Measurements from ENCODE around the gene B3GLCT.

GRCh38 chr13:31322026-31322425 lies 122.3 kb downstream of the B3GLCT start:
- TF ChIP-seq, protein P1, sequence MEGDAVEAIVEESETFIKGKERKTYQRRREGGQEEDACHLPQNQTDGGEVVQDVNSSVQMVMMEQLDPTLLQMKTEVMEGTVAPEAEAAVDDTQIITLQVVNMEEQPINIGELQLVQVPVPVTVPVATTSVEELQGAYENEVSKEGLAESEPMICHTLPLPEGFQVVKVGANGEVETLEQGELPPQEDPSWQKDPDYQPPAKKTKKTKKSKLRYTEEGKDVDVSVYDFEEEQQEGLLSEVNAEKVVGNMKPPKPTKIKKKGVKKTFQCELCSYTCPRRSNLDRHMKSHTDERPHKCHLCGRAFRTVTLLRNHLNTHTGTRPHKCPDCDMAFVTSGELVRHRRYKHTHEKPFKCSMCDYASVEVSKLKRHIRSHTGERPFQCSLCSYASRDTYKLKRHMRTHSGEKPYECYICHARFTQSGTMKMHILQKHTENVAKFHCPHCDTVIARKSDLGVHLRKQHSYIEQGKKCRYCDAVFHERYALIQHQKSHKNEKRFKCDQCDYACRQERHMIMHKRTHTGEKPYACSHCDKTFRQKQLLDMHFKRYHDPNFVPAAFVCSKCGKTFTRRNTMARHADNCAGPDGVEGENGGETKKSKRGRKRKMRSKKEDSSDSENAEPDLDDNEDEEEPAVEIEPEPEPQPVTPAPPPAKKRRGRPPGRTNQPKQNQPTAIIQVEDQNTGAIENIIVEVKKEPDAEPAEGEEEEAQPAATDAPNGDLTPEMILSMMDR (IDR thresholded peaks at IDR 0.05 in 8 of 11, conservative IDR thresholded peaks at IDR 0.05 in 3 of 11): no peak
- no peak for TF ChIP-seq POLR2AphosphoS5 (IDR thresholded peaks at IDR 0.05)

All from spleen (tissue), 7 donors.